ENCODE measurements around the gene TSKU. TPM values are rescaled to one million over a fixed set of nuclear protein-coding genes. Genes with fewer than 3 reads are reported as not detected.

TSKU gene
- total RNA-seq, 1 experiment from 2014 or later: 99.4 TPM

- BruUV-seq (replicated peaks): no TSS peak
- intact Hi-C loops (cut with micrococcal nuclease; ENCODE audit: unreplicated experiment): no loop called here
These were observed 11.5 kb downstream of the TSKU start for GRCh38 chr11:76794371-76795289.

GRCh38 chr11:76795290-76795935 is 12.3 kb downstream of the TSKU start:
- H3K4me1 ChIP-seq (replicated peaks; ENCODE audit: insufficient read depth): peaks cover 43% of the 10 kb centered on the region
- peaks cover 55% of the 10 kb centered on the region for H3F3A ChIP-seq (ENCODE audit: insufficient read depth, low read depth)
- H3K9me3 ChIP-seq (ENCODE audit: insufficient read depth, low read depth): no peaks in the 10 kb centered on the region
- H3K4me3 ChIP-seq: no peak overlapping the region
- H2AFZ ChIP-seq: no peak overlapping the region
- intact Hi-C loops (cut with micrococcal nuclease; ENCODE audit: unreplicated experiment): no loop called here
- peaks cover 76% of the 10 kb centered on the region for H3K36me3 ChIP-seq (ENCODE audit: low read depth)
- CTCF ChIA-PET: interaction anchor here (0.6 kb wide), 1 partner anchor 30 kb away, joined by 8 read pairs; no protein-coding TSS in a partner anchor
- H3K9me2 ChIP-seq (ENCODE audit: insufficient read depth): no peaks in the 10 kb centered on the region
- peaks cover 88% of the 10 kb centered on the region for H3K79me2 ChIP-seq (ENCODE audit: low read depth)
- H3K27me3 ChIP-seq (ENCODE audit: insufficient read depth, low read depth): no peaks in the 10 kb centered on the region
- H4K20me1 ChIP-seq (ENCODE audit: insufficient read depth): peaks cover 79% of the 10 kb centered on the region
- BruUV-seq (replicated peaks): no TSS peak
- POLR2A ChIA-PET (ENCODE audit: unreplicated experiment): no interaction called here
- no peak overlapping the region for H3K4me2 ChIP-seq
- peak overlapping the region; percentile 72; the same call in 1 of the 2 replicates for H3K27ac ChIP-seq
- DNase-seq: no peak
- TF ChIP-seq CTCF (conservative IDR thresholded peaks at IDR 0.05) (no peak), EZH2 (IDR thresholded peaks at IDR 0.05; ENCODE audit: low read depth) (no peak)

More at GRCh38 chr11:76794371-76795289, 11.5 kb downstream of the TSKU start:
- peaks cover 82% of the 10 kb centered on the region for H4K20me1 ChIP-seq (ENCODE audit: insufficient read depth)
- ChIA-PET POLR2A (ENCODE audit: unreplicated experiment) (no interaction called here), CTCF (interaction anchor here (1.5 kb wide), 1 partner anchor 60 kb away, joined by 3 read pairs; no protein-coding TSS in a partner anchor)
- peaks cover 49% of the 10 kb centered on the region for H3F3A ChIP-seq (ENCODE audit: insufficient read depth, low read depth)
- no peak overlapping the region for H3K4me2 ChIP-seq
- H3K27ac ChIP-seq: peak overlapping the region; percentile 72; the same call in 1 of the 2 replicates
- peaks cover 45% of the 10 kb centered on the region for H3K4me1 ChIP-seq (replicated peaks; ENCODE audit: insufficient read depth)
- no peak for TF ChIP-seq EZH2 (IDR thresholded peaks at IDR 0.05; ENCODE audit: low read depth)
- TF ChIP-seq CTCF (conservative IDR thresholded peaks at IDR 0.05): no peak
- DNase-seq: no peak
- no peaks in the 10 kb centered on the region for H3K27me3 ChIP-seq (ENCODE audit: insufficient read depth, low read depth)
- H3K4me3 ChIP-seq: no peak overlapping the region
- H2AFZ ChIP-seq: no peak overlapping the region
- H3K36me3 ChIP-seq (ENCODE audit: low read depth): peaks cover 84% of the 10 kb centered on the region
- H3K9me3 ChIP-seq (ENCODE audit: insufficient read depth, low read depth): no peaks in the 10 kb centered on the region
- no peaks in the 10 kb centered on the region for H3K9me2 ChIP-seq (ENCODE audit: insufficient read depth)
- H3K79me2 ChIP-seq (ENCODE audit: low read depth): peaks cover 96% of the 10 kb centered on the region

GRCh38 chr11:76795936-76796441 is 12.8 kb downstream of the TSKU start:
- BruUV-seq (replicated peaks): no TSS peak
- TF ChIP-seq CTCF (conservative IDR thresholded peaks at IDR 0.05) (no peak), EZH2 (IDR thresholded peaks at IDR 0.05; ENCODE audit: low read depth) (no peak)
- H3K27me3 ChIP-seq (ENCODE audit: insufficient read depth, low read depth): no peaks in the 10 kb centered on the region
- peaks cover 61% of the 10 kb centered on the region for H3F3A ChIP-seq (ENCODE audit: insufficient read depth, low read depth)
- H3K4me2 ChIP-seq: no peak overlapping the region
- no peaks in the 10 kb centered on the region for H3K9me3 ChIP-seq (ENCODE audit: insufficient read depth, low read depth)
- POLR2A ChIA-PET (ENCODE audit: unreplicated experiment): no interaction called here
- H3K4me1 ChIP-seq (replicated peaks; ENCODE audit: insufficient read depth): peaks cover 42% of the 10 kb centered on the region
- no peak overlapping the region for H2AFZ ChIP-seq
- H3K4me3 ChIP-seq: no peak overlapping the region
- H3K79me2 ChIP-seq (ENCODE audit: low read depth): peaks cover 82% of the 10 kb centered on the region
- intact Hi-C loops (cut with micrococcal nuclease; ENCODE audit: unreplicated experiment): no loop called here
- no peak for DNase-seq
- H3K9me2 ChIP-seq (ENCODE audit: insufficient read depth): no peaks in the 10 kb centered on the region
- CTCF ChIA-PET: interaction anchor here (0.6 kb wide), 1 partner anchor 31 kb away, joined by 8 read pairs; no protein-coding TSS in a partner anchor
- no peak overlapping the region for H3K27ac ChIP-seq
- H4K20me1 ChIP-seq (ENCODE audit: insufficient read depth): peaks cover 76% of the 10 kb centered on the region
- peaks cover 70% of the 10 kb centered on the region for H3K36me3 ChIP-seq (ENCODE audit: low read depth)
